ENCODE data around the gene ZNF143. TPM values are rescaled to one million over a fixed set of nuclear protein-coding genes. Genes with fewer than 3 reads are reported as not detected.

The ZNF143 gene
- total RNA-seq, 1 donor from 2014 or later, result 28.2 TPM

DNA sequence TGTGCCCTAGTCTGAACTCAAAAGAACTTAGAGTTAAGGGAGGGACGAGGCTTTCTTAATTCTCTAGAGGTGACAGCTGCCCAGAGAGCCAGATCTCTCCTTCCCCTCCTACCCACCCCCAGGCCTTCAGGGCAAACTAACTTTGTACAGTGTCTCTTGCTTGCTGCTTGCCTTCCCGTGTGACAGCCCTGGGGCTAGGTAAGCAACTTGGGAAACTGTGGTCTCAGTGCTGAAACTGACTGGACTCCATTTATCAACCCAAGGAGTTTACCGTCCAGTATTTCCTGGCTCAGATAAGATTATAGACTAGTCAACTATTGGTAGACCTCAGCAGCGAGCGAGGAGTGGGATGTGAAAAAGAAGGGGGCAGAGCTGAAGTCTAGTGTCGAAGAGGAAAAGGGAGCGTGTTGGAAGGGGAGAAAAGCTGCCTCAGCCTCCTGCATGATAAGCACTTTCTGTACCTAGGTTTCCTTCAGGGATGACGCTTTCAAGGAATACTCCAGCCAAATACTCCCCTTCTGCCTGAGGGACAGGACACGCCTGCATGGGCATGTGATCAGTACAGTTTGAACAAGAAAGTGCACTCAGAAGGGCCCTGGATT, 69.3 kb downstream of the ZNF143 start:
- TF ChIP-seq, protein P1, sequence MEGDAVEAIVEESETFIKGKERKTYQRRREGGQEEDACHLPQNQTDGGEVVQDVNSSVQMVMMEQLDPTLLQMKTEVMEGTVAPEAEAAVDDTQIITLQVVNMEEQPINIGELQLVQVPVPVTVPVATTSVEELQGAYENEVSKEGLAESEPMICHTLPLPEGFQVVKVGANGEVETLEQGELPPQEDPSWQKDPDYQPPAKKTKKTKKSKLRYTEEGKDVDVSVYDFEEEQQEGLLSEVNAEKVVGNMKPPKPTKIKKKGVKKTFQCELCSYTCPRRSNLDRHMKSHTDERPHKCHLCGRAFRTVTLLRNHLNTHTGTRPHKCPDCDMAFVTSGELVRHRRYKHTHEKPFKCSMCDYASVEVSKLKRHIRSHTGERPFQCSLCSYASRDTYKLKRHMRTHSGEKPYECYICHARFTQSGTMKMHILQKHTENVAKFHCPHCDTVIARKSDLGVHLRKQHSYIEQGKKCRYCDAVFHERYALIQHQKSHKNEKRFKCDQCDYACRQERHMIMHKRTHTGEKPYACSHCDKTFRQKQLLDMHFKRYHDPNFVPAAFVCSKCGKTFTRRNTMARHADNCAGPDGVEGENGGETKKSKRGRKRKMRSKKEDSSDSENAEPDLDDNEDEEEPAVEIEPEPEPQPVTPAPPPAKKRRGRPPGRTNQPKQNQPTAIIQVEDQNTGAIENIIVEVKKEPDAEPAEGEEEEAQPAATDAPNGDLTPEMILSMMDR (IDR thresholded peaks at IDR 0.05; ENCODE audit: partially characterized antibody, unreplicated experiment), result no peak
- Mint-ChIP-seq H3K4me1 (ENCODE audit: low read depth, unreplicated experiment) (peaks cover 17% of the 10 kb centered on the region), H3K4me3 (ENCODE audit: unreplicated experiment) (no peak overlapping the region), H3K27me3 (ENCODE audit: unreplicated experiment) (peaks cover 3% of the 10 kb centered on the region), H3K36me3 (ENCODE audit: unreplicated experiment) (no peaks in the 10 kb centered on the region), H3K27ac (ENCODE audit: unreplicated experiment) (no peak overlapping the region), H3K9me3 (ENCODE audit: unreplicated experiment) (no peaks in the 10 kb centered on the region)
- DNase-seq, result no peak

DNA sequence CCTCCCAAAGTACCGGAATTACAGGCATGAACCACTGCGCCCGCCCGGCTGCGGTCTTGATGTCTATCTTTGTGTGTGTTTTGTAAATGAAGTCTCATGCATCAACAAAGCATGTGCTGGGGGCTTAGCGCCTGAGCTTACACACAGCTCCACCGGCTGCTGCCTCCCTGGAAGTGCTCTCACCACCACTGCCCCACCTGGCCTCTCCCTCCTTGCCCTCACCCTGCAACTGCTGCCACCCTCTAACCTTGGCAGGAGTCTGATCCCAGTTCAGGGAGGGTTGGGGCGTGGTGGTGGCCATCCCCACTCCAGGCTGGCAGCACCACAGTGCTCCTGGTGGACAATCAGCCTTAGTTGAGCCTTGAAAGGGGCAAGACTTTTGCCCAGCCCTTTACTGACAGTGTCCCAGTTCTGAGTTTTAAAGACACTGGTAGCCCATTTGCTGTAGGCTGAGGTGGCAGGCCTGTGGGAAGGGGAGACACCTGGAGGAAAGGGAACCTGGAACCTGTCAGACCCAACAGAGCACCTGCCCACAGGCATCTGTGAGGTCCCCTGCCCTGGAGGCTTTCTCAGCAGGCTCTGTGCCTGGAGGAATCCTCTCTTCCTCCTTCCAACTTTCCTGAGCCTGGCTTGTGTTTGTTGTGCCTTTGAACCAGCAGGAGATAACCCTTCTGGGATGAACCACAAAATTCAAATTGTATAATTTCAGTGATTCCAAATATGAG, 70.3 kb downstream of the ZNF143 start:
- H3K36me3 Mint-ChIP-seq (ENCODE audit: unreplicated experiment), result no peaks in the 10 kb centered on the region
- TF ChIP-seq, protein P1 (IDR thresholded peaks at IDR 0.05; ENCODE audit: partially characterized antibody, unreplicated experiment), result no peak
- H3K27ac Mint-ChIP-seq (ENCODE audit: unreplicated experiment), result no peak overlapping the region
- no peak overlapping the region for H3K4me3 Mint-ChIP-seq (ENCODE audit: unreplicated experiment)
- H3K4me1 Mint-ChIP-seq (ENCODE audit: low read depth, unreplicated experiment), result peaks cover 17% of the 10 kb centered on the region
- no peak for DNase-seq
- H3K27me3 Mint-ChIP-seq (ENCODE audit: unreplicated experiment), result peaks cover 3% of the 10 kb centered on the region
- no peaks in the 10 kb centered on the region for H3K9me3 Mint-ChIP-seq (ENCODE audit: unreplicated experiment)

DNA sequence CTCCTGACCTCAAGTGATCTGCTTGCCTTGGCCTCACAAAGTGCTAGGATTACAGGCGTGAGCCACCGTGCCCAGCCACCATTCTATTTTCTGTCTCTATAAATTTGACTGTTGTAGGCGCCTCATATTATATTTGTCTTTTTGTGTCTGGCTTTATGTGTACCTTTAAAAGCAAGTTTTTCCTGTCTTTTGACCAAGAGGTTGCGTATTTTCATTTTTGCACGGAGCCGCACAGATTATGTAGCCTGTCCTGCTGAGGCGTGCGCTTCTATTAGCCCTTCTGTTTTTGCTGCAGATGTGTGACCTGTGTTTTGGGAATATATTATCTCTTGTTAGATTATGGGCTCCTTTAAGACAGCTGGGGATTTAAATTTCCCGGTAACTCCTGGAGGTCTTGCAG, 72.2 kb downstream of the ZNF143 start:
- no peaks in the 10 kb centered on the region for H3K36me3 Mint-ChIP-seq (ENCODE audit: unreplicated experiment)
- H3K9me3 Mint-ChIP-seq (ENCODE audit: unreplicated experiment), result no peaks in the 10 kb centered on the region
- no peak overlapping the region for H3K4me3 Mint-ChIP-seq (ENCODE audit: unreplicated experiment)
- no peak overlapping the region for H3K27ac Mint-ChIP-seq (ENCODE audit: unreplicated experiment)
- H3K27me3 Mint-ChIP-seq (ENCODE audit: unreplicated experiment), result peaks cover 3% of the 10 kb centered on the region
- DNase-seq, result no peak
- H3K4me1 Mint-ChIP-seq (ENCODE audit: low read depth, unreplicated experiment), result peaks cover 17% of the 10 kb centered on the region
- TF ChIP-seq, protein P1 (IDR thresholded peaks at IDR 0.05; ENCODE audit: partially characterized antibody, unreplicated experiment), result no peak

DNA sequence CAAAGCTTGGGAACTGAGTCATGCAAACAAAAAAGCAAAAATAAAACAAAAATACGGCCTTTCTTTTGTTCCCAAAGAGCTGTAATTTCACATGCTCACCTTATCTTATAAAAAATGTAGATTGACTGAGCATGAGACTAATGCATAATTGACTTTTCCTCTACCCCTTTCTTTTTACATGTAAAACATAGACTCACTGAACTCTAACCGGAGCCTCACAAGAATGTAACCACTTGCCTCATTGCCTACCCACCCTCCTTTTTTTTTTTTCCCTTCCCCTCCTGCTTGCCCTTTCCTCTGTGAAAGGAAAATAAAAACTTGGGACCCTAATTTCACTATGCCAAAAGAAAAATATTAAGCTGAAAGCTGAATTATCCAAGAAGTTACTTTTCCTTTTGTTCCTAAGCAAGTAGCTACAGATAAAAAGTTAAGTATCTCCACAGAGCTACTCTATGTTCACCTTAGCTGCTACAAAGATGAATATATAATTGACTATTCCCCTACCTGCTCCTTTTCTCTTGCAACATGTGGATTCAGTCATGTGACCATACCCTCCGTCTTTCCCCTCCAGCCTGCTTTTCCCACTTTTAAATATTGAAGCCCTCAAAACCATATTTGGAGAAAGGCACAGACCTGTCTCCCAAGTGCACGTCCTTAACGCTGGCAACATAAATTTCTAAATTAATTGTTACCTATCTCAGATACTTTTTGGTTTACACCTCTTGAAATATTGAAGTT, 73.1 kb downstream of the ZNF143 start:
- Mint-ChIP-seq H3K27ac (ENCODE audit: unreplicated experiment) (no peak overlapping the region), H3K27me3 (ENCODE audit: unreplicated experiment) (peaks cover 3% of the 10 kb centered on the region), H3K36me3 (ENCODE audit: unreplicated experiment) (no peaks in the 10 kb centered on the region), H3K4me1 (ENCODE audit: low read depth, unreplicated experiment) (peaks cover 15% of the 10 kb centered on the region), H3K4me3 (ENCODE audit: unreplicated experiment) (no peak overlapping the region), H3K9me3 (ENCODE audit: unreplicated experiment) (no peaks in the 10 kb centered on the region)
- DNase-seq, result no peak
- TF ChIP-seq, protein P1 (IDR thresholded peaks at IDR 0.05; ENCODE audit: partially characterized antibody, unreplicated experiment), result no peak
